ENCODE results near the gene XPO5.

XPO5 gene

GRCh38 chr6:43495409-43495941 lies 80.4 kb downstream of the XPO5 start:
- CTCF ChIA-PET = interaction anchor here (0.7 to 8.9 kb wide), 9 partner anchors 8 to 134 kb away, joined by 3 to 64 read pairs (median 4); partner anchors contain the start of gene DLK2
- H3K36me3 ChIP-seq (ENCODE audit: control insufficient read depth in 4 of 4, insufficient read depth in 4 of 4, low read length in 3 of 4) = peaks cover 10 to 44% (median 30%) of the 10 kb centered on the region in 4 experiments
- no peak overlapping the region for H3K27ac ChIP-seq (ENCODE audit: insufficient read depth in 1 of 2, low read depth in 1 of 2, low read length in 2 of 2, poor library complexity in 1 of 2, severe bottlenecking in 2 of 2)

DNA sequence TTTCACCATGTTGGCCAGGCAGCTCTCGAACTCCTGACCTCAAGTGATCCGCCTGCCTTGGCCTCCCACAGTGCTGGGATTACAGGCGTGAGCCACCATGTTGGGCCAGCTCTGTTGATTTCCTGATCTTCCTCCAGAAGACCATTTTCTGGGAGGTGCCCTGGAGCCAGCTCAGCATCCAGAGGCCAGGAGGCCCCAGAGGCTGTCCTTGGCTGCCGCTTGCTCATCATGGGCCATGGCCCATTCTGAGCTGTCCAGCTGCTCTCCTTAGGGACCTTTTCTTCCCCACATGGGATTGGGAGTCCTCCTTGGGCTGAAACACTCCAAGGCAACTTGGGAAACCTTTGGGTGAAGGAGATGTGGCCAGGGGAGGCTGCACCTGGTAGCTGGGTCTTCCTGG lies 81.1 kb downstream of the XPO5 start:
- H3K9me3 ChIP-seq (ENCODE audit: control extremely low read depth in 1 of 5, control insufficient read depth in 4 of 5, insufficient read depth in 2 of 5, low read depth in 1 of 5, low read length in 4 of 5) = no peaks in the 10 kb centered on the region
- ChIA-PET CTCF (interaction anchor here (1.1 to 8.9 kb wide), 7 partner anchors 12 to 133 kb away, joined by 3 to 64 read pairs (median 4); no protein-coding TSS in a partner anchor), POLR2A (no interaction called here)
- peaks cover 6 to 43% (median 23%) of the 10 kb centered on the region in 4 experiments for H3K36me3 ChIP-seq (ENCODE audit: control insufficient read depth in 4 of 4, insufficient read depth in 4 of 4, low read length in 3 of 4)
- peaks cover 0 to 7% (median 6%) of the 10 kb centered on the region in 4 experiments for H3K4me1 ChIP-seq (ENCODE audit: control extremely low read depth in 1 of 4, control insufficient read depth in 4 of 4, insufficient read depth in 4 of 4, low read length in 3 of 4)
- 97% methylated on average over 4 of the region's 4 CpGs for WGBS (ENCODE audit: insufficient coverage)
- no peak overlapping the region for H3K4me3 ChIP-seq (ENCODE audit: control insufficient read depth in 1 of 7, extremely low read depth in 1 of 7, insufficient read depth in 4 of 7, low read depth in 2 of 7, low read length in 6 of 7)
- no peak for DNase-seq
- H3K27ac ChIP-seq (ENCODE audit: insufficient read depth in 1 of 2, low read depth in 1 of 2, low read length in 2 of 2, poor library complexity in 1 of 2, severe bottlenecking in 2 of 2) = no peak overlapping the region
- no peaks in the 10 kb centered on the region for H3K27me3 ChIP-seq (replicated peaks in 2 of 5; ENCODE audit: control insufficient read depth in 4 of 5, insufficient read depth in 5 of 5, low read length in 4 of 5)

More at GRCh38 chr6:43495409-43495941, 80.4 kb downstream of the XPO5 start:
- POLR2A ChIA-PET = no interaction called here
- no peaks in the 10 kb centered on the region for H3K9me3 ChIP-seq (ENCODE audit: control extremely low read depth in 1 of 5, control insufficient read depth in 4 of 5, insufficient read depth in 2 of 5, low read depth in 1 of 5, low read length in 4 of 5)
- H3K4me3 ChIP-seq (ENCODE audit: control insufficient read depth in 1 of 7, extremely low read depth in 1 of 7, insufficient read depth in 4 of 7, low read depth in 2 of 7, low read length in 6 of 7) = no peak overlapping the region
- no peaks in the 10 kb centered on the region for H3K27me3 ChIP-seq (replicated peaks in 2 of 5; ENCODE audit: control insufficient read depth in 4 of 5, insufficient read depth in 5 of 5, low read length in 4 of 5)
- WGBS (ENCODE audit: insufficient coverage) = 56% methylated on average over 2 of the region's 4 CpGs
- H3K4me1 ChIP-seq (ENCODE audit: control extremely low read depth in 1 of 4, control insufficient read depth in 4 of 4, insufficient read depth in 4 of 4, low read length in 3 of 4) = peaks cover 0 to 7% (median 6%) of the 10 kb centered on the region in 4 experiments
- DNase-seq = no peak

DNA sequence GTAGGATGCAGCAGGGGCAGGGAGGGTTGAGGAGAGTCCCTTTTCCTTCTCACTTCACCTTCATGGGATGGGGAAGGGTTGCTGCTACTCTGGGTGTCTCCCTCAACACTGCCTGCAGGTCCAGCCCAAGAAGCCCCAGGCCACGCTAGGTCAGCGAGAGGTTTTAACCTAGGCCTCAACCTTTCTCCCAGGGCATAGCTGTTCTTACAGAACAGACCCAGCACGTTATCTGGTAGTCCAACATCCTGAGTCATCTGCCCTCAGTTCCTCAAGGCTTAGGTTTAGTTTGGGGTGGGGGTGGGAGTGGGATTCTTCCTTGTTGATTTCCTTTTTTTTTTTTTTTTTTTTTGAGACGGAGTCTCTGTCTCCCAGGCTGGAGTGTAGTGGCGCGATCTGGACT lies 81.5 kb downstream of the XPO5 start:
- H3K27ac ChIP-seq (ENCODE audit: insufficient read depth in 1 of 2, low read depth in 1 of 2, low read length in 2 of 2, poor library complexity in 1 of 2, severe bottlenecking in 2 of 2) = no peak overlapping the region
- H3K27me3 ChIP-seq (replicated peaks in 2 of 5; ENCODE audit: control insufficient read depth in 4 of 5, insufficient read depth in 5 of 5, low read length in 4 of 5) = no peaks in the 10 kb centered on the region
- H3K36me3 ChIP-seq (ENCODE audit: control insufficient read depth in 4 of 4, insufficient read depth in 4 of 4, low read length in 3 of 4) = peaks cover 1 to 43% (median 20%) of the 10 kb centered on the region in 4 experiments
- H3K4me1 ChIP-seq (ENCODE audit: control extremely low read depth in 1 of 4, control insufficient read depth in 4 of 4, insufficient read depth in 4 of 4, low read length in 3 of 4) = peaks cover 0 to 7% (median 6%) of the 10 kb centered on the region in 4 experiments
- POLR2A ChIA-PET = no interaction called here
- CTCF ChIA-PET = interaction anchor here (1.1 to 8.9 kb wide), 8 partner anchors 9 to 133 kb away, joined by 3 to 64 read pairs (median 4); no protein-coding TSS in a partner anchor
- H3K4me3 ChIP-seq (ENCODE audit: control insufficient read depth in 1 of 7, extremely low read depth in 1 of 7, insufficient read depth in 4 of 7, low read depth in 2 of 7, low read length in 6 of 7) = no peak overlapping the region
- H3K9me3 ChIP-seq (ENCODE audit: control extremely low read depth in 1 of 5, control insufficient read depth in 4 of 5, insufficient read depth in 2 of 5, low read depth in 1 of 5, low read length in 4 of 5) = no peaks in the 10 kb centered on the region
- no peak for DNase-seq
- 91% methylated on average over 3 of the region's 6 CpGs for WGBS (ENCODE audit: insufficient coverage)

DNA sequence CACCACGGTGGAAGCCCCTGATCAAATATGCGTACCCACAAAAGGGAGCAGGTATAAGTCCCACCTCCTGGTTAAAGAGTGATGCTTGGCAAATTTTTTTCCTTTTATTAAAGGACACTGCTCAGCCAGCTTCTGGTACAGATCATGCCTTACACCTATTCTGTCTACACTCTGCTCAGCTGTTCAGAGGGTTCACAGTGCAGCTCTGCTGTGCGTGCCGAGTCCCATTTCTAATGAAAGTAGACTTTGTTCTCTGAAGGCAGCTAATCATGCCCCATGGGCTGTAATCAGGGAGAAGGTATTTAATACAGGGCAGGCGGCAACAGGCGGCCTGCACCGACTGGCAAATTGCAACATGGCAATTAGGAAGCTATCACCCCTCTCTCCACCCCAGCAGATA lies 82.0 kb downstream of the XPO5 start:
- peaks cover 0 to 7% (median 6%) of the 10 kb centered on the region in 4 experiments for H3K4me1 ChIP-seq (ENCODE audit: control extremely low read depth in 1 of 4, control insufficient read depth in 4 of 4, insufficient read depth in 4 of 4, low read length in 3 of 4)
- H3K4me3 ChIP-seq (ENCODE audit: control insufficient read depth in 1 of 7, extremely low read depth in 1 of 7, insufficient read depth in 4 of 7, low read depth in 2 of 7, low read length in 6 of 7) = no peak overlapping the region
- no peaks in the 10 kb centered on the region for H3K27me3 ChIP-seq (replicated peaks in 2 of 5; ENCODE audit: control insufficient read depth in 4 of 5, insufficient read depth in 5 of 5, low read length in 4 of 5)
- POLR2A ChIA-PET = no interaction called here
- no peaks in the 10 kb centered on the region for H3K9me3 ChIP-seq (ENCODE audit: control extremely low read depth in 1 of 5, control insufficient read depth in 4 of 5, insufficient read depth in 2 of 5, low read depth in 1 of 5, low read length in 4 of 5)
- peaks cover 2 to 38% (median 19%) of the 10 kb centered on the region in 4 experiments for H3K36me3 ChIP-seq (ENCODE audit: control insufficient read depth in 4 of 4, insufficient read depth in 4 of 4, low read length in 3 of 4)
- 100% methylated on average over 4 of the region's 7 CpGs for WGBS (ENCODE audit: insufficient coverage)
- H3K27ac ChIP-seq (ENCODE audit: insufficient read depth in 1 of 2, low read depth in 1 of 2, low read length in 2 of 2, poor library complexity in 1 of 2, severe bottlenecking in 2 of 2) = no peak overlapping the region
- DNase-seq = no peak
- CTCF ChIA-PET = interaction anchor here (1.0 to 8.9 kb wide), 11 partner anchors 8 to 265 kb away, joined by 3 to 64 read pairs (median 4); partner anchors contain the start of genes DLK2 and DNPH1

DNA sequence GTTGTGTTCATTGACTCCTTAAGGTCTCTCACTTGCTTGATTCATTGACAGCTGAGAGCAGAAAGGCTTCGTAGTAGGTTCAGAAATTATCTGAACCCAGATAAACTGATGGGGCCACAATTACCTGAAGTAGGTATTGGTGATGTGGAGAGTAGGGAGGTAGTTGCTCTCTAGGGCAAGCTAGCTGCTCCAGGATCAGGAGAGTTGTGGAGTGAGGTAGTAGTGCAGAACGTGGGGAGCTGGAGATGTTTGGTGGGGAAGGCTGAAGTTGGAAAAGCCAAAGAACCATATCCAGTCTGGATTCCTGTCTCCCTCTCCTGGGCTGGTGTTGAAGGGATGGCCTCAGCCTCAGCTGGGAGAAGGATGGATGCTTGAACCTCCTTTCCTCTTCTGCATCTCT lies 82.6 kb downstream of the XPO5 start:
- Histone ChIP-seq H3K4me1 (ENCODE audit: control extremely low read depth in 1 of 4, control insufficient read depth in 4 of 4, insufficient read depth in 4 of 4, low read length in 3 of 4) (peaks cover 0 to 7% (median 6%) of the 10 kb centered on the region in 4 experiments), H3K36me3 (ENCODE audit: control insufficient read depth in 4 of 4, insufficient read depth in 4 of 4, low read length in 3 of 4) (peaks cover 2 to 32% (median 15%) of the 10 kb centered on the region in 4 experiments), H3K4me3 (ENCODE audit: control insufficient read depth in 1 of 7, extremely low read depth in 1 of 7, insufficient read depth in 4 of 7, low read depth in 2 of 7, low read length in 6 of 7) (no peak overlapping the region), H3K27ac (ENCODE audit: insufficient read depth in 1 of 2, low read depth in 1 of 2, low read length in 2 of 2, poor library complexity in 1 of 2, severe bottlenecking in 2 of 2) (no peak overlapping the region), H3K27me3 (replicated peaks in 2 of 5; ENCODE audit: control insufficient read depth in 4 of 5, insufficient read depth in 5 of 5, low read length in 4 of 5) (no peaks in the 10 kb centered on the region), H3K9me3 (ENCODE audit: control extremely low read depth in 1 of 5, control insufficient read depth in 4 of 5, insufficient read depth in 2 of 5, low read depth in 1 of 5, low read length in 4 of 5) (no peaks in the 10 kb centered on the region)
- POLR2A ChIA-PET = no interaction called here
- no peak for DNase-seq
- WGBS (ENCODE audit: insufficient coverage) = 90% methylated on average over 2 of the region's 2 CpGs
- CTCF ChIA-PET = interaction anchor here (0.8 to 8.9 kb wide), 11 partner anchors 8 to 264 kb away, joined by 3 to 64 read pairs (median 4); partner anchors contain the start of genes DLK2 and DNPH1

- no peak overlapping the region for H3K4me3 ChIP-seq (ENCODE audit: control insufficient read depth in 1 of 7, extremely low read depth in 1 of 7, insufficient read depth in 4 of 7, low read depth in 2 of 7, low read length in 6 of 7)
- H3K27ac ChIP-seq (ENCODE audit: insufficient read depth in 1 of 2, low read depth in 1 of 2, low read length in 2 of 2, poor library complexity in 1 of 2, severe bottlenecking in 2 of 2) = no peak overlapping the region
- ChIA-PET CTCF (interaction anchor here (0.7 to 8.9 kb wide), 13 partner anchors 8 to 264 kb away, joined by 3 to 64 read pairs (median 4); partner anchors contain the start of genes DLK2 and DNPH1), POLR2A (no interaction called here)
- H3K4me1 ChIP-seq (ENCODE audit: control extremely low read depth in 1 of 4, control insufficient read depth in 4 of 4, insufficient read depth in 4 of 4, low read length in 3 of 4) = peaks cover 0 to 7% (median 6%) of the 10 kb centered on the region in 4 experiments
- no peaks in the 10 kb centered on the region for H3K9me3 ChIP-seq (ENCODE audit: control extremely low read depth in 1 of 5, control insufficient read depth in 4 of 5, insufficient read depth in 2 of 5, low read depth in 1 of 5, low read length in 4 of 5)
- H3K36me3 ChIP-seq (ENCODE audit: control insufficient read depth in 4 of 4, insufficient read depth in 4 of 4, low read length in 3 of 4) = peaks cover 3 to 27% (median 14%) of the 10 kb centered on the region in 4 experiments
- DNase-seq = no peak
- H3K27me3 ChIP-seq (replicated peaks in 2 of 5; ENCODE audit: control insufficient read depth in 4 of 5, insufficient read depth in 5 of 5, low read length in 4 of 5) = no peaks in the 10 kb centered on the region
- WGBS (ENCODE audit: insufficient coverage) = 96% methylated on average over 3 of the region's 3 CpGs
Measured at GRCh38 chr6:43492673-43493072, 83.2 kb downstream of the XPO5 start.

All from common myeloid progenitor, CD34-positive (primary cell).